NCI-H187 (cell line): ENCODE results near the gene DNAJC30.

Experiments used
- DNase-seq, 2 experiments: peaks; one replicate each; lab custom pipeline; 2025; lab: John Stamatoyannopoulos, UW

Gene DNAJC30

GRCh38 chr7:73647725-73648592, 35.3 kb downstream of the DNAJC30 start:
- DNase-seq, result no peak

GRCh38 chr7:73646785-73647724, 36.2 kb downstream of the DNAJC30 start:
- DNase-seq, result no peak

- DNase-seq, result no peak
These were observed 37.5 kb downstream of the DNAJC30 start for GRCh38 chr7:73645643-73646174.

DNA sequence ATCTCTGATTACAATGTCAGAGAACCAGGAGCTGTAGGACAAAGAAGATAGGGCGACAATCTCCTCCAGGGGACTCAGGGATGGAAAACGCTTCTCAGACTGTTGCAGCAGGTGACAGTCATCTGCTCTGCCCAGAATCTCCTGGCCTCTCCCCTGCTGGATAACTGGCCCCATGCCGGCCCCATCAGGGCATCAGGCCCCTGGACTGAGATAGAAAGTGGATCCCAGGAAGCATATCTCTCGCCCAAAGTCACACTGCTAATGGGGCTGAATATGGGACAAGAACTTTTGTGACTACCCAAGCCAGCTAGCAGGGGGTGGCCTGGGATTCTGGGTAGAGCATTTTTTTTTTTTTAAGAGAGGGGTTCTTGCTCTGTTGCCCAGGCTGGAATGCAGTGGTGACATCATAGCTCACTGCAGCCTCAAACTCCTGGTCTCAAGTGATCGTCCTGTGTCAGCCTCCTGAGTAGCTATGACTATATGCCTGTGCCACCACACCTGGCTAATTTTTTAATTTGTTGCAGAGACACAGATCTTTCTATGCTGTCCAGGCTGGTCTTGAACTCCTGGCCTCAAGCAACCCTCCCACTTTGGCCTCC, 38.5 kb downstream of the DNAJC30 start:
- no peak for DNase-seq

- no peak for DNase-seq
These were observed 40.4 kb downstream of the DNAJC30 start for GRCh38 chr7:73642834-73643233.

GRCh38 chr7:73638911-73639310, 44.3 kb downstream of the DNAJC30 start:
- DNase-seq, result no peak

DNA sequence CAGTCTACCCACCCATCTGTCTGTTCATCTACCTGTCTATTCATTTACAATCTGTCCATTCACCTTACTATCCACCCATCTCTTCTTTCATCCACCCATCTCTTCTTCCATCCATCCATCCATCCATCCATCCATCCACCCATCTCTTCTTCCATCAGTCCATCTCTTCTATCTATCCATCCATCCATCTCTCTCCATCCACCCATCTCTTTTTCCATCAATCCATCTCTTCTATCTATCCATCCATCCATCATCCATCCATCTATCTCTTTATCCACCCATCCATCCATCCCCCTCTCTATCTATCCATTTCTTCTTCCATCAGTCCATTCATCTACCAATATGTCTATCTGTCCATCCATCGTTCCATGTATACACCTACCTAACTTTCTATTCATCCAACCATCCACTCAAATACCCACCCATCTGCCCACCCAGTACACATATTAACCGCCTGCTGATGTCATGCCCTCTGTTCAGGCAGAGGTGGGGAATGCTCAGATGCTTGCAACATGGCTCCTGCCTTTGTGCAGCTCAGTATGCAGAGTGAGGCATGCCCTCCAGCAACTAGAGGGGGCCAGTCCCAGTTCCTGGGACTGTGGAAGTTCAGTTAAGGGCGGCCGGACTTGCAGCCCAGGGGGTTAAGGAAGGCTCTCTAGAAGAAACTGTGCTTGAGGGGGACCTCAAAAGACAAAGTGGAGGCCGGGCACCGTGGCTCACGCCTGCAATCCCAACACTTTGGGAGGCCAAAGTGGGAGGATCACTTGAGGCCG, 47.6 kb downstream of the DNAJC30 start:
- DNase-seq, result no peak

- DNase-seq, result no peak
These were observed 49.4 kb downstream of the DNAJC30 start for GRCh38 chr7:73633844-73634243.

GRCh38 chr7:73633323-73633722, 49.9 kb downstream of the DNAJC30 start:
- no peak for DNase-seq

DNA sequence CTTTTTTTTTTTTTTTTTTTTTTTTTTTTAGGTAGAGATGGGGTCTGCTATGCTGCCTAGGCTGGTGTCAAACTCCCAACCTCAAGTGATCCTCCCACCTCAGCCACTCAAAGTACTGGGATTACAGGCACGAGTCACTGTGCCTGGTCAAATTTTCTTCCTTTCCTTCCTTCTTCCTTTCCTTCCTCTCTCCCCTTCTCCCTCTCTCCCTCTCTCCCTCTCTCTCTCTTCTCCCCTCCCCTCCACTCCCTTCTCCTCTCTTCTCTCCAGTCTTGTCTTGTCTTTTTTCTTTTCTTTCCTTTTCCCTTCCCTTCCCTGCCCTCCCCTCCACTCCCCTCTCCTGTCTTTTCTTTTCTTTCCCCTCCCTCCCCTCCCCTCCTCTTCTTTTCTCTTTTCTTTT, 51.7 kb downstream of the DNAJC30 start:
- no peak for DNase-seq
